Neural progenitor cell (in vitro differentiated cells): Measurements from ENCODE around the gene C12orf75. TPM values are rescaled to one million over a fixed set of nuclear protein-coding genes. Genes with fewer than 3 reads are reported as not detected.

Source experiments
- DNase-seq: peaks from one replicate; pipeline ENCODE4 v3.0.0-alpha.2; 2016; ENCODE audit warnings: low spot score
- H2AFZ ChIP-seq: fragments of 200-600 bp; sonication (generic); replicated peaks from 2 replicates; pipeline ENCODE4 v1.6.1; 2016; ENCODE audit warnings: antibody characterized with exemption
- H3F3A ChIP-seq: fragments of 200-600 bp; sonication (generic); 2 replicates; pipeline ENCODE4 v1.6.1; 2016; ENCODE audit warnings: antibody characterized with exemption, low read depth
- H3K27ac ChIP-seq: fragments of 200-600 bp; sonication (generic); 2 replicates; pipeline ENCODE4 v1.5.1; 2016; ENCODE audit warnings: mild to moderate bottlenecking
- H3K27me3 ChIP-seq: fragments of 200-600 bp; sonication (generic); 2 replicates; pipeline ENCODE4 v1.6.1; 2016; ENCODE audit warnings: mild to moderate bottlenecking, moderate library complexity
- H3K36me3 ChIP-seq: fragments of 200-600 bp; sonication (generic); 2 replicates; pipeline ENCODE4 v1.5.1; 2016
- H3K4me1 ChIP-seq: fragments of 200-600 bp; sonication (generic); 2 replicates; pipeline ENCODE4 v1.6.1; 2016; ENCODE audit warnings: mixed run types
- H3K4me2 ChIP-seq: fragments of 200-600 bp; sonication (generic); 2 replicates; pipeline ENCODE4 v1.6.1; 2016
- H3K4me3 ChIP-seq: fragments of 200-600 bp; sonication (generic); 2 replicates; pipeline ENCODE4 v1.5.1; 2016
- H3K79me2 ChIP-seq: fragments of 200-600 bp; sonication (generic); 2 replicates; pipeline ENCODE4 v1.6.1; 2016; ENCODE audit warnings: low read depth
- H3K9ac ChIP-seq: fragments of 200-600 bp; sonication (generic); 2 replicates; pipeline ENCODE4 v1.6.1; 2016
- H3K9me3 ChIP-seq: fragments of 200-600 bp; sonication (generic); 2 replicates; pipeline ENCODE4 v1.5.1; 2016; ENCODE audit warnings: low read depth
- H4K20me1 ChIP-seq: fragments of 200-600 bp; sonication (generic); 2 replicates; pipeline ENCODE4 v1.6.1; 2016; ENCODE audit warnings: low read depth
- H3K27ac Mint-ChIP-seq: 3 replicates; pipeline ENCODE4 v1.8.0; 2021; ENCODE audit warnings: mixed read lengths
- H3K27me3 Mint-ChIP-seq: 2 replicates; pipeline ENCODE4 v1.8.0; 2022; ENCODE audit warnings: low read depth, mild to moderate bottlenecking, inconsistent platforms, moderate library complexity, mixed read lengths; ENCODE audit not compliant: insufficient read depth
- H3K36me3 Mint-ChIP-seq: 3 replicates; pipeline ENCODE4 v1.8.0; 2021; ENCODE audit warnings: mixed read lengths
- H3K4me1 Mint-ChIP-seq: 3 replicates; pipeline ENCODE4 v1.8.0; 2021; ENCODE audit warnings: mixed read lengths
- H3K4me3 Mint-ChIP-seq: 3 replicates; pipeline ENCODE4 v1.8.0; 2021; ENCODE audit warnings: mild to moderate bottlenecking, moderate library complexity, mixed read lengths
- H3K9me3 Mint-ChIP-seq: 3 replicates; pipeline ENCODE4 v1.8.0; 2020; ENCODE audit warnings: mixed read lengths
- EZH2 ChIP-seq: fragments of 200-600 bp; sonication (generic); IDR thresholded peaks from 2 replicates; pipeline ENCODE4 v1.6.1; 2017; ENCODE audit warnings: antibody characterized with exemption, mild to moderate bottlenecking, moderate library complexity
- EZH2phosphoT487 ChIP-seq: fragments of 200-600 bp; sonication (generic); IDR thresholded peaks from 2 replicates; pipeline ENCODE4 v1.6.1; 2017; ENCODE audit warnings: antibody characterized with exemption
- total RNA-seq: library from RNA; depleted of rRNA; stranded (reverse); fragments of >200 nt; gene quantifications from 2 replicates; pipeline ENCODE4 v1.2.3, GENCODE V29; 2015; ENCODE audit warnings: low replicate concordance
- TF ChIP-seq, protein P1 (sequence below): fragments of 200-600 bp; sonication (generic); IDR thresholded peaks from 2 replicates; pipeline ENCODE4 v1.5.1; 2017; ENCODE audit warnings: antibody characterized with exemption, mild to moderate bottlenecking

C12orf75 gene
- total RNA-seq, 1 donor from 2014 or later: 59.9 TPM

DNA sequence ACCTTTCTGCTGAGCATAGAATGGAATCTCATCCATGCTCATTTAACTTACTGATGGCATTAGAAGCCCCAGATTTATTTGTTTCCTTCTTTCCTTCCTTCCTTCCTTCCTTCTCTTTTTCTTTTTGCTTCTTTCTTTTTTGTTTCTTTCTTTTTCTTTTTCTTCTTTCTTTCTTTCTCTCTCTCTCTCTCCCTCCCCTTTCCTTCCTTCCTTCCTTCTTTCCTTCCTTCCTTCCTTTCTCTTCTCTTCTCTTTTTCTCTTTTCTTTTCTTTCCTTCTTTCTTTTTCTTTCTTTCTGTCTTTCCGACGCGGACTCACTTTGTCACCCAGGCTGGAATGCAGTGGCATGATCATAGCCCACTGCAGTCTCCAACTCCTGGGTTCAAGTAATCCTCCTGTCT is 55.9 kb downstream of the C12orf75 start:
- no peaks in the 10 kb centered on the region for H3K79me2 ChIP-seq
- H3K9me3 Mint-ChIP-seq: no peaks in the 10 kb centered on the region
- DNase-seq: no peak
- no peak overlapping the region for H3K27ac Mint-ChIP-seq
- no peaks in the 10 kb centered on the region for H3K4me1 Mint-ChIP-seq
- H3K9me3 ChIP-seq: no peaks in the 10 kb centered on the region
- no peak overlapping the region for H3K4me3 Mint-ChIP-seq
- no peak overlapping the region for H3K4me2 ChIP-seq
- H3K9ac ChIP-seq: no peak overlapping the region
- H3K27me3 ChIP-seq: no peaks in the 10 kb centered on the region
- no peak overlapping the region for H3K4me3 ChIP-seq
- no peak overlapping the region for H3K27ac ChIP-seq
- TF ChIP-seq, protein P1, sequence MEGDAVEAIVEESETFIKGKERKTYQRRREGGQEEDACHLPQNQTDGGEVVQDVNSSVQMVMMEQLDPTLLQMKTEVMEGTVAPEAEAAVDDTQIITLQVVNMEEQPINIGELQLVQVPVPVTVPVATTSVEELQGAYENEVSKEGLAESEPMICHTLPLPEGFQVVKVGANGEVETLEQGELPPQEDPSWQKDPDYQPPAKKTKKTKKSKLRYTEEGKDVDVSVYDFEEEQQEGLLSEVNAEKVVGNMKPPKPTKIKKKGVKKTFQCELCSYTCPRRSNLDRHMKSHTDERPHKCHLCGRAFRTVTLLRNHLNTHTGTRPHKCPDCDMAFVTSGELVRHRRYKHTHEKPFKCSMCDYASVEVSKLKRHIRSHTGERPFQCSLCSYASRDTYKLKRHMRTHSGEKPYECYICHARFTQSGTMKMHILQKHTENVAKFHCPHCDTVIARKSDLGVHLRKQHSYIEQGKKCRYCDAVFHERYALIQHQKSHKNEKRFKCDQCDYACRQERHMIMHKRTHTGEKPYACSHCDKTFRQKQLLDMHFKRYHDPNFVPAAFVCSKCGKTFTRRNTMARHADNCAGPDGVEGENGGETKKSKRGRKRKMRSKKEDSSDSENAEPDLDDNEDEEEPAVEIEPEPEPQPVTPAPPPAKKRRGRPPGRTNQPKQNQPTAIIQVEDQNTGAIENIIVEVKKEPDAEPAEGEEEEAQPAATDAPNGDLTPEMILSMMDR: no peak
- no peak for TF ChIP-seq EZH2
- no peak for TF ChIP-seq EZH2phosphoT487
- H3K36me3 Mint-ChIP-seq: no peaks in the 10 kb centered on the region
- no peak overlapping the region for H2AFZ ChIP-seq
- no peaks in the 10 kb centered on the region for H4K20me1 ChIP-seq
- no peaks in the 10 kb centered on the region for H3K36me3 ChIP-seq
- no peaks in the 10 kb centered on the region for H3K4me1 ChIP-seq
- peaks cover 2% of the 10 kb centered on the region for H3K27me3 Mint-ChIP-seq
- no peaks in the 10 kb centered on the region for H3F3A ChIP-seq

DNA sequence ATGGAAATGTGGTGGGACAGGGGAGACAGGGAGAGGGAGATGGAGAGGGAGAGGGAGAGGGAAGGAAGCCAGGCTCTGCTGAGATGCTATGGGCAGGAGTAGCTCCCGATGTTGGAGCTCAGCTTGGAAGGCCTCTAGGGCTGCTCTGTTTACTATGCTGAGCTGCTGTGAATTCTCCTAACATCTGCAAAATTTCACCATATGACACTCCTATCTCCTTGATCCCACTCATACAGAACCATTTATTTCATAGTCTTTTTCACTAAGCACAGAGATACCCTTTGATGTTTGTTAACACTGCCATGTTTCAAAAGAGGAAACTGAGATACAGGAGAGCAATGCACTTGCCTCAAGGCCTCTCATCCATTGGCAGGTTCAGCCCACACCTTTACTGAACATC is 60.7 kb downstream of the C12orf75 start:
- H3K4me1 Mint-ChIP-seq: no peaks in the 10 kb centered on the region

DNA sequence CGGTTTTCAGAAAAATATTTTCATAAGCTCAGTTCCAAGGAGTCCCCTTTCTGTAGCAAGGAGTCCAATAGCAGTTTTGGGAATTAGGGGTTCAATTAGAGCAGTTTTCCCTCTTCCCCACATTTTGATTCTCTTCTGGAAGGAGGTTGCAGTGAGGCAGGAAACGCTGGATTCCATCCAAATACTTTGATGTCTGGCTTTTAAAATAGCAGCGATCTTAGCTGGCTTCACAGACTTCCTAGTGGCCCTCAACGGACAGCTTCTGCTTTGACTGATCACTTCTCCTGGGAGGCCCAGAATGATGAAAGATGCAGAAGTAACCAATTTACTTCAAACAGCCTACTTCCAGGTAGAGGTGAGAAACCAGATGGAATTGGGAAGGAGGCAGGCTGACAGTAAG is 63.1 kb downstream of the C12orf75 start:
- Histone ChIP-seq H3K27ac (no peak overlapping the region), H3K9me3 (no peaks in the 10 kb centered on the region), H3K27me3 (no peaks in the 10 kb centered on the region), H3K4me3 (no peak overlapping the region), H3F3A (no peaks in the 10 kb centered on the region), H3K4me2 (no peak overlapping the region), H3K4me1 (no peaks in the 10 kb centered on the region), H3K79me2 (no peaks in the 10 kb centered on the region), H4K20me1 (no peaks in the 10 kb centered on the region), H3K9ac (no peak overlapping the region), H2AFZ (no peak overlapping the region), H3K36me3 (no peaks in the 10 kb centered on the region)
- no peak overlapping the region for H3K27ac Mint-ChIP-seq
- no peaks in the 10 kb centered on the region for H3K36me3 Mint-ChIP-seq
- H3K27me3 Mint-ChIP-seq: no peaks in the 10 kb centered on the region
- no peaks in the 10 kb centered on the region for H3K4me1 Mint-ChIP-seq
- TF ChIP-seq EZH2 (no peak), EZH2phosphoT487 (no peak)
- TF ChIP-seq, protein P1: no peak
- no peaks in the 10 kb centered on the region for H3K9me3 Mint-ChIP-seq
- no peak for DNase-seq
- H3K4me3 Mint-ChIP-seq: no peak overlapping the region

More for the DNA sequence above, 60.7 kb downstream of the C12orf75 start:
- H3K27ac ChIP-seq: no peak overlapping the region
- no peak overlapping the region for H3K4me3 ChIP-seq
- H2AFZ ChIP-seq: no peak overlapping the region
- H3K4me3 Mint-ChIP-seq: no peak overlapping the region
- no peaks in the 10 kb centered on the region for H3F3A ChIP-seq
- no peaks in the 10 kb centered on the region for H3K4me1 ChIP-seq
- H3K9me3 ChIP-seq: no peaks in the 10 kb centered on the region
- H3K9ac ChIP-seq: no peak overlapping the region
- no peak overlapping the region for H3K4me2 ChIP-seq
- no peaks in the 10 kb centered on the region for H3K36me3 Mint-ChIP-seq
- DNase-seq: no peak
- H4K20me1 ChIP-seq: no peaks in the 10 kb centered on the region
- H3K27me3 ChIP-seq: no peaks in the 10 kb centered on the region
- TF ChIP-seq EZH2phosphoT487 (no peak), EZH2 (no peak)
- TF ChIP-seq, protein P1: no peak
- no peaks in the 10 kb centered on the region for H3K79me2 ChIP-seq
- H3K36me3 ChIP-seq: no peaks in the 10 kb centered on the region
- peaks cover 2% of the 10 kb centered on the region for H3K27me3 Mint-ChIP-seq
- no peak overlapping the region for H3K27ac Mint-ChIP-seq
- no peaks in the 10 kb centered on the region for H3K9me3 Mint-ChIP-seq
